ES-I3 (cell line): Measurements from ENCODE around the gene PRPH.
A peak's percentile ranks its signal among the peaks of the same experiment; 100 is the strongest.

Experiments used
- H3K36me3 ChIP-seq: 2 replicates; pipeline ENCODE4 v1.6.1; 2013; ENCODE audit warnings: mild to moderate bottlenecking, low read length, control low read depth, moderate library complexity; ENCODE audit not compliant: insufficient read depth
- H3K4me1 ChIP-seq: 2 replicates; pipeline ENCODE4 v1.6.1; 2013; ENCODE audit warnings: mild to moderate bottlenecking, control low read depth, low read length; ENCODE audit not compliant: insufficient read depth
- H3K9ac ChIP-seq: 2 replicates; pipeline ENCODE4 v1.6.1; 2013; ENCODE audit warnings: low read depth, mild to moderate bottlenecking, low read length, moderate library complexity
- H3K9me3 ChIP-seq: 2 replicates; pipeline ENCODE4 v1.6.1; 2013; ENCODE audit warnings: mild to moderate bottlenecking, low read length, moderate library complexity; ENCODE audit not compliant: control insufficient read depth, insufficient read depth

Gene PRPH

DNA sequence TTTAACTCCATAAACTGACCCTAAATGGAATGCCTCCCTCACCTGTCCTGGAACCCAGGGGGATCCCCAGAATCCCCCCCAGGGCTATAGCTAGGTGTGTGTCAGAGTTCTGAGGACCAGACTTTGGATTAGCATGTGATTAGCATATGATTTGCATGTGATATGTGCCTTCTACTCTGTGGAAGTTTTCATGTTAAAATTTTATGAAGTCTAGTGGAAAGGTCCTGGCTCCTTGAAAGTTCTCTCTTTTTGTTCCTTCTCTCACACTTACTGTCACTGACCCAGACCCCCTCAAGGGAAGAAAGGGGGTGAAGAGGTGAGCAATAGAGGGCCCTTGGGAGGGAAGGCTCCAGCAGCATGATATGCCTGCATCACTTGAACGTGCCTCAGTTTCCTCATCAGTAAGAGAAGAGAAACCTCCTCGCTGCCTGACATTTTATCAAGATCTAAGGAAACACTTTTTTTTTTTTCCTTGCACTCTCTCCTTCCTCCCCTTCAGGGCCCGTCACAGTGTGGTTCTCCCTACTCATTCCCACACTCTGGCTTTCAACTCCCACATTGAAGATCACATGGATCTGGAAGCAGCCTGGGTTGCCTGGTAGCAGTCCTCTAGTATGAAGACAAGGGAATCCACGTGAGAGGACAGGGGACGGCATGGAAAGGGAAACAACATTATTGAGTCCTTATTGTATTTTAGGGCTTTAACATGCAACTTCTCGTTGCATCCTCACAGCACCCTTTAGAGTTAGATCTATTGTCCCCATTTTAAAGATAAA is 45.3 kb downstream of the PRPH start:
- Histone ChIP-seq H3K36me3 (no peaks in the 10 kb centered on the region), H3K9me3 (no peaks in the 10 kb centered on the region), H3K4me1 (peaks cover 40% of the 10 kb centered on the region), H3K9ac (no peak overlapping the region)

DNA sequence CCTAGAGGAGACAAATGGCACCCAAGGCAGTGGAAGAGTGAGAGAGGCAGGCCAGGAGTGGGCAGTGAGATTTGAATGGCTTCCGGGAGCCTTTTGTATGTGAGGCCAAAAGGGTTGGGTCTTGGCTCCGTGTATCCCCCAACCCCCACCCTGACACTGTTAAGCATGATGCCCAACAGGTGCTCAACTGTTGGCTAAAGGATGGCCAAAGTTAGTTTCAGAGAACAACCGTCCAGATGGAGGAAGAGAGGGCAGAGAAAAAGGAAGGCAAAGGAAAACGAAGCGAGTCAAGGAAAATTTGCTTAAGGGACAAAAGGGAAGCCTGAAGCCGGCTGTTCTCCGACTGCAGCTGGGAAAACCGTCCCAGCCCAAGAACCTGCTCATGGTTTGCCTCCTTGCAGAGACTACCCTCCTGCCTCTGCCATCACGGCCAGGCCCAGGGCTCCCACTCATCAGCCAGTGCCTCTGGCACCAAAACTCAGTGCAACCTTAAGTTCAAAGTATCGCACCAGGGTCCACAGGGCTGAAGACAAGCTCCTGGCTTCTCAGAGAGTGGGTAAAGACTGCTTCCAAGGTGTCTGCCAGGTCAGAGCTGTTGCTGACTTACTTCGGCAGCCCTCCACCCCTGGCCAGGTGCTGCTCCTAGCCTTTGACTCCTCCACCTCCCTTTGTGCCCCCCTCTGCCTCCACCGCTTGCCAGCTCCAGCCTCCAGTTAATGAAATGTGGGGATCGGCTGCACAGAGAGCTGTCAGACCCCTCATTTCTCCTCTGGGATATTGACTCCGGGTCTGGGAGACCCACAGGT is 46.2 kb downstream of the PRPH start:
- H3K4me1 ChIP-seq = peaks cover 40% of the 10 kb centered on the region
- no peaks in the 10 kb centered on the region for H3K36me3 ChIP-seq
- H3K9ac ChIP-seq = peak overlapping the region; percentile 54; the same call in 1 of the 2 replicates

DNA sequence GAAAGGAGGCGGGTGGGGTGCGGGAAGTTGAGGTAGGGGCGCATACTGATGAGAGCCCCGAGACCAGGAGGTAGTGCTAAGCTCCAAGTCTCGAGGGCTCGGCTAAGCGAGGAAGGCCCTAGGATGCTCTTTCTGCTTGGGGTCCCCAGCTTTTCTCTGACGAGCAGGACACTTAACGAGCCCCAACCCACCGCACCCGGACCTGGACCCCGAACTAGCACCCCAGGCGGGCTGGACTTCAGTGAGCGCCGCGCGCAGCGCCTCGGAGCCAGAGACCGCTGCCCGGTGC is 46.8 kb downstream of the PRPH start:
- H3K4me1 ChIP-seq = peaks cover 40% of the 10 kb centered on the region
- peak overlapping the region; percentile 54; the same call in 1 of the 2 replicates for H3K9ac ChIP-seq
- no peaks in the 10 kb centered on the region for H3K9me3 ChIP-seq

More for the DNA sequence above, 46.2 kb downstream of the PRPH start:
- no peaks in the 10 kb centered on the region for H3K9me3 ChIP-seq

DNA sequence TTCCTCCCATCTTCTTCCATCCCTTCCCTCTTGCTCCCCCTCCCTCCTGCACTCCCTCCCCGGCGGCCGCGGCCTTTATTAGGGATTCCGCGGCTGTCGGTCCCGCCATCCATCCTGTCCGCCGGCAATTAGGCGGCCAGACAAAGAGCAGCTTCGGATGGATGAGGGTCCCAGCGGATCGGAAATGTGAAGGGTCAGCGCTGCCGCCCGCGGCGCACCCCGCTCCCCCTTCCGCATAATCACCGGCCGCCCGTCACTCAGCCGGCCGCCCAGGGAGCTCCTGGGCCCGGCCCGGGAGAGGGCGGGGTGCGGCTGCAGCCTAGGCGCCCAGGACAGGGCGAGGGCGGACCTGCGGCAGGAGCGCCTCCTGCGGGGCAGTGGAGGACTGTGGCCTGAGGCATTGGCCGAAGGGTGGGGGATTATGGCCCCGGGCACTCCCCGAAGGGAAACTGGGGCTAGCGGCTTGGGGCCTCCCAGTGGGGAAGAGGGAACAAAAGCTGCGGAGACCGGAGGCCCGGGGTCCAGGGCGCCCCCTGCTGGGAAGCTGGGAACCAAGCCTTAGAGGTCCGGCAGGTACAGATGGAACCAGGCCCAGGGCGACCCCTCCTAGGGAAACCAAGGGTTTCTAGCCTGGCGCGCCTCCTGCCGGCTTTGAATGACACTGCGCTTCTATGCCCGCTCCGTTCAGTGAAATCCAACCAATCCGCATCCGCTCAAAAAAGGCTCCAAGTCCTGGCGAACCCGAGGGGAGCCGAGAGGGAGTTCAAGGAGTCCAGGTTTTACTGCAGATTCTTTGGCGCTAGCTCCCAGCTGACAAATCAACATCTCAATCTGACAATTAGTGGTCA is 47.3 kb downstream of the PRPH start:
- H3K36me3 ChIP-seq = no peaks in the 10 kb centered on the region
- peak overlapping the region; percentile 54; the same call in 1 of the 2 replicates for H3K9ac ChIP-seq
- H3K9me3 ChIP-seq = no peaks in the 10 kb centered on the region
- H3K4me1 ChIP-seq = peaks cover 40% of the 10 kb centered on the region

More for the DNA sequence above, 46.8 kb downstream of the PRPH start:
- H3K36me3 ChIP-seq = no peaks in the 10 kb centered on the region

DNA sequence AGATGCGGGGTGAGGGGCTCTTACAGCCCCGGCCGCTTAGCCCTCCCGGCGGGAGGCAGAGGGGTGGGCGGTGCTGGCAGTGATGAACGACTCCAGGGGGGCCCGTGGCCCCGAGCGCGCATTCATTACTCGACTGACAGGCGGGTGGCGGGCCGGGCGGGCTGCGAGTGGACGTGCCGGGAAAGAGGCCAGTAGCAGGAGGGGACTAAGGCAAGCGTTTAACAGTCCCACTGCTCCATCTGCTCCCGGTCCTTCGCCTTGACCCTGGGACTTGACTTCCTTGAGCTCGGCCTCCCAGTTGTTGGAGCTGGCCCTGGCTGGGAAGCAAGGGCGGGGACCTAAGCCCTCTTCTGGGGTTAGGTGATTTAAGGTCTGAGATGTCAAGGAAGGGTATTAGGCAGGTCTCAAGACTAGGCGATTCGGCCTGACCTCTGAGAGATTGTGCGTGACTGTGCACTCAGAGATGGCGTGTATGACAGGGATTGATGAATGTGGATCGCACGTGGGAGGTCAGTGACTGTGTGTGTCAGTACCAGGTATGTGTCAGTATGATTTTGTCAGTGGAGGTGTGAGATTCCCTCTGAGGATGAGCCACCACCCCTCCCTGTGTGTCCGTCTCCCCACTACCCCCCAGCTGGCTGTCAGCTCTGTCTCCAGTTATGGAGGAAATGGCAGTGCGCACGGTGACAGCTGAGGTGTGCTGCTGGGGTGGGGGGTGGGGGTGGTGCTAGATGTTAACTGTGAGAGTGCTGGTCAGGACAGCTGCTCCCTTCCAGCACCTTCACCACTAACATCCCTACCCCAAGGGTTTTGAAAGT is 48.2 kb downstream of the PRPH start:
- H3K4me1 ChIP-seq = peaks cover 31% of the 10 kb centered on the region
- no peaks in the 10 kb centered on the region for H3K36me3 ChIP-seq
- H3K9me3 ChIP-seq = no peaks in the 10 kb centered on the region
- H3K9ac ChIP-seq = peak overlapping the region; percentile 15; the same call in 1 of the 2 replicates

DNA sequence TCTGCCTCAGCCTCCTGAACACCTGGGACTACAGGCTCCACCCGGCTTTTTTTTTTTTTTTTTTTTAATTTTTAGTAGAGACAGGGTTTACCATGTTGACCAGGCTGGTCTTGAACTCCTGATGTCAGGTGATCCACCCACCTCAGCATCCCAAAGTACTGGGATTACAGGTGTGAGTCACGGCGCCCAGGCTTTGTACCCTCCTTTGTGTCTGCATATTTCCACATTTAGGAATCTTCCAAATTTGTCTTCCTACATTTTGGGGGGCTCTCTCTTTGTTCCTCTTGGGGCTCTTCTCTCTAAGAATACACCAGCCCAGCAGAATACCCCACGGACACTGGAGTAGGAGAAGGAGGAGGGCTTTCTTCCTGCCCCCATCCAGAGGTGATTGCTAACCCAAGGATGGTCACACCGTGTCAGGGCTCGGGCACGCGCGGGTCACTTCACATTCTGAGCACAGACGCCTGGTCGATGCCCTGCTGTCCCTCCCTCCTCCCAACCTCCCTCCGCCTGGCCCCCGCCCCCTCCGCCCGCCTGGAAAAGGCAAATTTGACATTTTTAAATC is 49.6 kb downstream of the PRPH start:
- Histone ChIP-seq H3K36me3 (no peaks in the 10 kb centered on the region), H3K9me3 (no peaks in the 10 kb centered on the region), H3K4me1 (peaks cover 22% of the 10 kb centered on the region), H3K9ac (no peak overlapping the region)

DNA sequence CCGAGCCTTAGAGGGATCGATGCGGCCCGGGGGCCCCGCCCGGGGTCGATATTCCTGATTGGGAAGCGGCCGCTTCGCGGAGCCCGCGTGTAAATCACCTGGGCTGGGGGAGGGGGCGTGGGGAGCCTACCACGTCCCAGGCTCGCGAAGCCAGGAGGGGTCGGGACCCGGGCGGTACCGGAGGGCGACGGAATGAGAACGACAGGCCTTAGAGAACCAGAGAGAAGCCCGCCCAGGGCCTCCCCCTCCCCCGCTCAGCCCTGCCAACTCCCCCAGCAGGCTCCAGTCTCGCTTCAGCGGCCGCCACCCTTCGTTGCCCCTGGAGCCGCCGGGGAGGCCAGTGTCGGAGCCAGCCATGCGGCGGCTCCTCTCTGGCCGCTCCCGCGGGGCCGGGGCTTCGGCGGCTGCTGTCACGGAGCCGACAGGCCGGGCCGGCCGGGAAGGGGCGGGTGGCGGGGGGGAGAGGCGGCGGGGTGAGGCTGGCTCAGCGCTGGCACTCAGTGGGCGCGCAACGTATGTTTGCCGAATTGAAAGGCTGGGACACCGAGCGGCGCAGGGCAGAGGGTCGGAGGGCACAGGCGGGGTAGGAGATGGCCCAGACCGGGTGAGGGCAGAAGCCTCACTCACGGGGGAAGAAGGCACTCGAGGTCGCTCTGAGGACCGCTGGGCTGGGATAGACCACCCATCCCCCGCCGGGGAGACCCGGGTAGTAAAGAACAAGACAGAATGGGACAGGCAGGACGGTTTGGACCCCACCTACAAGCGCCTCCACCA is 50.3 kb downstream of the PRPH start:
- H3K36me3 ChIP-seq = no peaks in the 10 kb centered on the region
- H3K9me3 ChIP-seq = no peaks in the 10 kb centered on the region
- H3K9ac ChIP-seq = peak overlapping the region; percentile 41; the same call in 1 of the 2 replicates
- H3K4me1 ChIP-seq = peaks cover 17% of the 10 kb centered on the region

DNA sequence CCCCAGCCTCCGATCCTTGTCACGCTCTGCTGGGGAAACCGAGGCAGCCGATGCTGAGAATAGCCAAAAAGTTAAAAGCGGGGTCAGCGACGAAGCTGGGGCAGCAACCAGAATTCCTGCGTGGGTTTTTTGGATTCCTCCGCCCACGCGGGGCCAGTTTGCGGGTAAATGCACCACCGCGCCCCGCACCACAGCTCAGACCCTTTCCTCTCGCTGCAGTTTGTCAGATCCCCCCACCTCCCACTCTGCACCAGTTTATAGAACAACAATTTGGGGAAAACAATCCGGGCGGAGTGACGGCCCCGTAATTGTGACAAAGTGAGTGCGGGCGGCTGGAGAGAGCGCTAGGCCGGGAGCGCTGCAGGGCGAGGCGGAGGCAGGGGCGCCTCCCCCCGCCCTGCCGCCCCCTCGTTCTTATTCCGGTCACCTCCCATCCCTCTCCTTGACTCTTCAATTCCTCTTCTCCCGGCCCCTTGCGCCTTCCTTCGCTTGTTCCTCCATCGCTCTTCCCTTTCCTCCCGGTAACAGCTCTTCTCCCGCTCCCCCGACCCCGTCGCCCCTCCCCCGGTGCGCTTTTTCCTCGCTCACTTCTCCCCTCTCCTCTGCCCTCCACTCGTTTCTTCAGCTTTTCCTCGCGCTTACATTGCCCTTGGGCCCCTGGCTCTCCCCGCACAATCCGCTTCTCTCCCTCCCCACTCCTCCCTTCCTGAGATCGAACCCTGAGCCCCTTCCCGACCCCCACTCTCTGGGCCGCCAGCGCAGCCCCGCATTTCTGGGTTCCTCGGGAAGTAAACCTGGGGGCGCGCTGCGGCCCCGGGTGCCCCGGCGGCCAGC is 51.1 kb downstream of the PRPH start:
- H3K9ac ChIP-seq = peak overlapping the region; percentile 41; the same call in 1 of the 2 replicates
- H3K9me3 ChIP-seq = no peaks in the 10 kb centered on the region
- H3K4me1 ChIP-seq = peaks cover 10% of the 10 kb centered on the region
- H3K36me3 ChIP-seq = no peaks in the 10 kb centered on the region

DNA sequence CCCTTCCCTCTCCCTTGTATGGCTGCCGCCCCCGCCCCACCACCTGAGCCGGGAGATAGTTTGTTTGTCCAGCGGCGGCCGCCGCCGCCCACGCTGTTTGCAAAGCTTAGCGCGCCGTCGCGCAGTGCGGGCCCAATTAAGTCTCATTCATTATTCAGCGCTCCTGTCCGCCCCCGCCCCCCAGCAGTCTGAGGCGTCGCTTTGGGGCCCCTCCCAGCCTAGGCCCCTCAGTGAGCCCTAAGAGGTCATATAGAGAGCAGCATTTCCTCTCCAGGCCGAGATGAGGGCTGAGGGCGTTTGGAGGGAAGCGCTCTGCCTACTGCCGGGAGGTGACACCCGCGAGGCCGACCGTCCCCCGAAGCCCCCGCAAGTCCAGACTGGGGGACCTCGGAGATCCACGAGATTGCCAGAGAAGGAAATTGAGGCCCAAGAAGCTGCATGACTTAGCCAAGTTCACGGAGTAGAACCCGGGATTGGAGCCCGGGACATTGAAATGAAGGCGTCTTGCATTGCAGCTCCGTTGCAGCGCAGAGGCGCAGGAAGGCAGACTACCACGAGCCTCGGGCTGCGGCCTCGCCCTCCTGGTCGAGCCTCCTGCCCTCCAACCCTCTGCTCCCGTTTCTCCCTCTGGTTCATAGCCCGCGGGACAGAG is 51.8 kb downstream of the PRPH start, which contains the start of gene DNAJC22:
TSS of gene DNAJC22 (plus strand) at position 230 of the 652 bp plus-strand sequence. CDS start 1,985 bp downstream, outside the sequence.
- Histone ChIP-seq H3K36me3 (no peaks in the 10 kb centered on the region), H3K4me1 (peaks cover 6% of the 10 kb centered on the region; the same call in 1 of the 2 replicates), H3K9ac (peak within 1 kb of the TSS; percentile 41; the same call in 1 of the 2 replicates), H3K9me3 (no peaks in the 10 kb centered on the region)

DNA sequence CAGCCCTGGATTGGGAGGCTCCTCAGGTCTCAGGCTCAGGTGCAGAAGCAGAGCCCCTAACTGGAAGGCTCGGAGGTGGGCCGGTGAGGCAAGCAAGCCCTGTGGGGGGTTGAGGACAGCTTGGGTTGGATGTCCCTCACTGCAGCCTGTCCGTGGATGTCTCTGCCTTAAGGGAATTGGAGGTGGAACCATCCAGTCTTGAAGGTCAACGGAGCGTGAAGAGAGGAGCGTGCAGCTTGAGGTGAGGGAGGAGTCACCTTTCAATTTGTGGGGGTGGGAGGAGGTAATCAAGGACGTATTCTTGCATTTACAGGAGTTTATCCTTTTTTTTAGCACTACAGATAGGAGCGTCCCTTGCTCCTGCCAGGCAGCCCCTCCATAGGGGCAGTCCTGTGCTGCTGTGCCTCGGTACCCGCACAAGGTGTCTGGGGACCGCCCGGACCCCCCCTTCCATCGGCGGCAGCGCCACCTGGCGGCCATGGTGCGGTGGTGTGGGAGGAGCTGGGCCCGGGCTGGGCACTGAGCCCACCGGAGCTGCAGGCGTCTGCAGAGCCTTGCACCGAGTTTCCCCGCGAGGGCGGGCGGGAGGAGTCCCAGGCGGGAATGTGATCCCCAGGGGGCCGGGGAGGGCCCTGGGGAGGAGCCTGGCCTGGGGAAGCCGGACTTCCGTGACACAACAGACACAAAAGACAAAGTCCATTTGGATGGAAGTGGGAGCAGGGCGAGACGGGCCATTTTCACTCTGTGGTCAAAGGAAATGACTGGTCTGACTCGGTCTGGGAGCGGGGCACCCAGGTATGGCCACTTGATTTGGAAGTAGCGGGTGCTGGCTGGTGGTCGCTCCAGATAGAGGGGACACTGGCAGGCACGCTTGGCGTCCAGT is 52.6 kb downstream of the PRPH start:
- H3K9ac ChIP-seq = peak overlapping the region; percentile 41; the same call in 1 of the 2 replicates
- H3K9me3 ChIP-seq = no peaks in the 10 kb centered on the region
- no peaks in the 10 kb centered on the region for H3K36me3 ChIP-seq
- H3K4me1 ChIP-seq = peaks cover 6% of the 10 kb centered on the region; the same call in 1 of the 2 replicates
